HG03460 (cell line): Measurements from ENCODE around the gene RNASEH1.
"Not testable (repeated sequence)": the region's sequence is repeated elsewhere in the genome, so short reads cannot be mapped to it uniquely, and the experiment has no call there.

Source experiments
- ATAC-seq: cut with Tn5 transposase; IDR thresholded peaks from one replicate; pipeline ENCODE4 v1.9.1; 2021; ENCODE audit not compliant: unreplicated experiment

RNASEH1 gene

DNA sequence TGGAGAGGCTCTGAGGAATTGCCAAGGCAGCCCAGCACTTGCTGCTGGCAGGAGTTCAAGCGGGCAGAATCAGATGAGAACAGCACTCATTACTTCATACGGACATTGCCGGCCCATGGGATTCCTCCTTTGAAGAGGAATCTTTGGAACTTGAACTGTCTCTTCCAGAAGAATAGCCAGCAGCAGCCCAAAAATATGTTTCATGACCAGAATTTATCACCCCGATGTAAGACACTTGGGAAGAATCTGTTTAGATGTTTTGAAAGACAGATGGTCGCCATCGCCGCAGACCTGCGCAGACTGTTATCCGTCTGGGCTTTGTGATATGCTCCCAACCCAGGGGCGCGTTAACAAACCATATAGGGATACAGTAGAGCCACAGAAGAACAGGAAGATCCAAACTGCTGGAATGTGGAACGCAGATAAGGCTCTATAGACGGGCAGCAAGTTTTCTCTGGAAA, 35.1 kb downstream of the RNASEH1 start:
- ATAC-seq, result no peak

DNA sequence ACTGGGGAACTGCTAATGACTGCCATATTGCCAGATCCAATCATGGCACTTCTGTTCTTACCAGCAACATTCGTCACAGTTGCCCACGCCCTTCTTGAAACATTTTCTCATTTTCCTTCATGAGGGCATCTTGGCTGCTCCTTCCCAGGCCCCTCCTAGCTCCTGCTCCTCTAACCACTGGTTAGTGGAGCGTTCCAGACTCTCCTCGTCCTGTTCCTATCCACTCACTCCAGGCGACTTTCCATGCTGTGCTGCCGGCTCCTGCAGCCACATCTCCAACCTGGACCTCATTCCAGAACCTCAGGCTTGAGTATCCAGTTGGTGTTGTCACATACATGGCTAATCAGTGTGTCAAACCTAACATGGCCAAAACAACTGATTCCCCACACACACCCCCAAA, 37.5 kb downstream of the RNASEH1 start:
- no peak for ATAC-seq

DNA sequence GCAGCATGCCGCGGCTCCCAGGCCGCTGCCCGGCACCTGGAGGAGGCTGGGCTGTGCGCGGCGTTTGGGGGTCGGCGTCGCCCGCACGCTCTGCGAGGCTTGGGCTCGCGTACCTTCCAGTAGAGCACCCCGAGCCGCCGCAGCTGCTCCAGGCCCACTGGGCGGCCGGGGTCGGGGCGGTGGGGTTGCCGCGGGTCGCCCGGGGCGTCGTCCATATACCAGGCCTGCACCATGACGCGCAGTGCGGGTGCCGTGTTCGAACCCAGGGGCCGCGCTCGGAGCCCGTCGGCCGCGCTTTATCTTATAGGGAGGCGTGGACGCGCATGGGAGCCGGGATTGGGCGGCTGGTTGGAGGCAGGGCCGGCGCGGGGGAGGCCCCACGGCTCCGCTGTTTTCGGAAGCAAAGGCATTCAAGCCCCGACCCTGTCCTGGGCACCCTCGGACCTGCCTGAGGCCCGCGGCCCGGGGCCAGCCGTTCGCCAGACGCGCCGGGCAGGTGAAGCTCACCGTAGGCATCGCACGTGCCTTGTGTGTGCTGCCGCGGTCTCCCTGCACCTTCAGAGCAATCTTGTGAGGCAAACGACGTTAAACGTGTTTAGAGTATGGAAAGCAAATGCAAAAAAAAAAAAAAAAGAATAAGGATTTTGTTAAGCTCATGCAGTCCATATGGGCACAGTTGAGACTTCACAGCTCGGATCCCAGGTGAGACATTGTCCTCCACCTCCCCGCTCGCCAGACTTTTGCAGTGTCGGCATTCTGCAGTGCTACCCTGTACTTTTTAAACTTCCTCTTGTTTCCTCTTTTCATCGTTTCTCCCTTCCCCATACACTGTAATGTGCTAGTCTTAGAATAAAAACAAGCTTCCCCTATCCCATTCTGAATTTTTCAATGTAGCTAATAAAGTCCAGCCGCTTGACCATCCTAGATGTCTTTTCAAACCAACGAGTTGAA, 38.6 kb downstream of the RNASEH1 start, which contains the start of gene ADI1:
Gene ADI1 (minus strand): TSS at position 277 of the 951 bp plus-strand sequence. CDS start 44 bp downstream, at position 233.
- peak; percentile 53 for ATAC-seq

DNA sequence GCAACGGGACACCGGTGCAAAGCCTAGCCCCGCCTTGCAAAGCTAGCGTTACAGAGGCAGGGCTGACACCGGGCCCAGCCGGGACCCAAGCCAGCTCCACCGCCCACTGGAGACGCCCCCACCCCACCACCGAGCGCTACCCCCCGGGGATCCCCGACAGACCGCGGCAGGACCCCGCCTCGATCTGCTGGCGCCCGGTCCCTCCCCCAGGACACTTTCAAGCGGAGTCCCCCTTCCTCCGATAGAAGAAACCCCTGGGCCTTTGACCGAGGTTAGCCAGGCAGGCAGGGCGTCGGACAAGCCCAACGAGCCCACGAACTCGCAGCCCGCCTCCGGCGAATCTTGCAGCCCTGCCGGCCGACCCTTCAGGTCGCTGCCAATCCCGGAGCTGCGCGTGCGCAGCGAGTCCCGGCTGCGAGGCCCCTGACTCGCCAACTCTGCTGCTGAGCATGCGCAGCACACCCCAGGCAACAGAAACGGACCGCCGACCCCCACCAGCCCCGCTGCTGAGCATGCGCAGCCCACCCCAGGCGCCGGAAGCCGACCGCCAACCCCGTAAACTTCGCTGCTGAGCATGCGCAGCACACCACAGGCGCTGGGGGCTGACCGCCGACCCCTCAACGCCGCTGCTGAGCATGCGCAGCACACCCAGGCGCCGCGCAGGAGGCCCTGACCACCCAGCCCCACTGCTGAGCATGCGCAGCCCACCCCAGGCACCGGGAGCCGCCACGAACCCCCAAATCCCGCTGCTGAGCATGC, 39.5 kb downstream of the RNASEH1 start:
- peak; percentile 77 for ATAC-seq

DNA sequence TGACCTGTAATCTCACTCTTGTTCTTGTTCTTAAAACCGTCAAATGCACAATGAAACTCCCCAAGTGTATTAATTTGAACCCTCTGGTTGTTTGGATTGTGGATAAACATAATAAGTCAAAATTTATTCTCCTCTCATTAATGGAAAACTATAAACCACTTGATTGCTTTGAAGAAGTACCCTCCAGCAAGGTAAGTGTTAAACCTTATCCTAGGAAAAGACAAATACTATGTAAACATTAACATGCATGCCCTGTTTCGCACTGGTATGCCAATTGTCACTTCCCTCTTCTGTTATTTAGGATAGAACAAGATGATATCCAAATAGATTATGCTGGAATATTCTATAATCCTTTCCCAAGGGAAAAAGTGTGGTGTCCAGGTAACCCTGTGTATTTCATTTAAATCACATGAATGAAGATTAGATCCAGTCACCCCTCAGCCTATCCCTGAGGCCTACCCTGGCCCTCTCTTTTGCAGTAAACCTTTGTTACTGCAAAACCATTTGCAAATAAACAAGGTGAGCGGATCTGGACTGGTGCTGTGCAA, 40.1 kb downstream of the RNASEH1 start:
- ATAC-seq, result no peak

DNA sequence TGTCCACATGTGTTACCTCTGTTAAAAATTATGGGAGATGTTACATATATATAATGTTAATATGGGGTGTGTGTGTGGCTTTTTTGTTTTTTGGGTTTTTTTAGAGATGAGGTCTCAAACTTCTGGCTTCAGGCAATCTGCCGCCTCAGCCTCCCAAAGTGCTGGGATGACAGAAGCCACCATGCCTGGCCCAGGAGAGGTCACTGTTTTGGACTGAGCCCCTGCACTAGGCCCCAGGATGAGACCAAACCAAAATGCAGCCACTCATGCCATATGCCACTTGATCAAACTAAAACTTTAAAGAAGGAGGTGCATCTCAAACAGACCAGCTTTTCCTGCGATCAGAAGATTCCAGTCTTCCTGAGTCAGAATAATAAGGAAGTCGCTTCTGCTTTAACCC, 41.3 kb downstream of the RNASEH1 start:
- no peak for ATAC-seq

DNA sequence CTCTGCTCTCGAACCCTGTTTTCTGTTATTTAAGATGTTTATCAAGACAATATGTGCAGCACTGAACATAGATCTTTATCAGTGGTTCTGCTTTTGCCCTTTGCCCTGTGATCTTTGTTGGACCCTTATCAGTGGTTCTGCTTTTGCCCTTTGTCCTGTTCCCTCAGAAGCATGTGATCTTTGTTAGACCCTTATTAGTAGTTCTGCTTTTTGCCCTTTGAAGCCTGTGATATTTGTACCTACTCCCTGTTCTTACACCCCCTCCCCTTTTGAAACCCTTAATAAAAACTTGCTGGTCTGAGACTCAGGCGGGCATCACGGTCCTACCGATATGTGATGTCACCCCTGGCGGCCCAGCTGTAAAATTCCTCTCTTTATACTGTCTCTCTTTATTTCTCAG, 42.7 kb downstream of the RNASEH1 start:
- not testable (repeated sequence) for ATAC-seq

DNA sequence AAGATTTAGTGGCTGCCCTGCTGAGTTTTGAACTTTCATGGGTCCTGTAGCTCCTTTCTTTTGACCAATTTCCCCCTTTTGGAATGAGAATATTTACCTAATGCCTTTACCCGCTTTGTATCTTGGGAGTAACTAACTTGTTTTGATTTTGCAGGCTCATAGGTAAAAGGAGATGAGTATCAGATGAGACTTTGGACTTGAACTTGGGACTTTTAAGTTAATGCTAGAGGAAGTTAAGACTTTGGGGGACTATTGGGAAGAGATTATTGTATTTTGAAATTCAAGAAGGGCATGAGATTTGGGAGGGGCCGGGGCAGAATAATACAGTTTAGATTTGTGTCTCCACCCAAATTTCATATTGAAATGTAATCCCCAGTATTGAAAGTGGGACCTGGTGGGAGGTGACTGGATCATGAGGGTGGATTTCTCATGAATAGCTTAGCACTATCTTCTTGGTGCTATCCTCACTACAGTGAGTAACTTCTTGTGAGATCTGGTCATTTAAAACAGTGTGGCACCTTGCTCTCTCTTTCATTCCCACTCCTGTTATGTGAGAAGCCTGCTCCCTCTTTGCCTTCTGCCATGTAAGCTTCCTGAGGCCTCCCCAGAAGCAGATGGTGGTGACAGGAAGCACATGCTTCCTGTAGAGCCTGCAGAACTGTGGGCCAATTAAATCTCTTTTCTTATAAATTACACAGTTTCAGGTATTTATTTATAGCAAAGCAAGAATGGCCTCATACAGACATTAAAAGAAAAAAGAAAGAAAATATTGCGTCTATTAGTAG, 44.9 kb downstream of the RNASEH1 start:
- ATAC-seq, result no peak

DNA sequence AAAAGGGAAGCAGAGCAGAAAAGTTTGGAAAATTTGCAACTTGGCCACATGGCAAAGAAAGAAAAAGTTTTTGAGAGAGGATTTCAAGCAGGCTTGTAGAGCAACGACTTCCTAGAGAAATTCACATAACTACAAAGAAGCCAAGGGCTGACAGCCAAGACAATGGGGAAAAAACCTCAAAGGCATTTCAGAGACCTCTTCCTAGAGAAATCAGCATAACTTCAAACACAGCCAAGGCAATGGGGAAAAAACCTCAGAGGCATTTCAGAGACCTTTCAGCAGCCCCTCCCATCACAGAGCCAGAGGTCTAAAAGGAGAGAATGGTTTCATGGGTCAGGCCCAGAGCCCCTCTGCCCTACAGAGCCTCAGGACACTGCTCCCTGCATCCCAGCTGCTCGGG, 46.0 kb downstream of the RNASEH1 start:
- no peak for ATAC-seq

DNA sequence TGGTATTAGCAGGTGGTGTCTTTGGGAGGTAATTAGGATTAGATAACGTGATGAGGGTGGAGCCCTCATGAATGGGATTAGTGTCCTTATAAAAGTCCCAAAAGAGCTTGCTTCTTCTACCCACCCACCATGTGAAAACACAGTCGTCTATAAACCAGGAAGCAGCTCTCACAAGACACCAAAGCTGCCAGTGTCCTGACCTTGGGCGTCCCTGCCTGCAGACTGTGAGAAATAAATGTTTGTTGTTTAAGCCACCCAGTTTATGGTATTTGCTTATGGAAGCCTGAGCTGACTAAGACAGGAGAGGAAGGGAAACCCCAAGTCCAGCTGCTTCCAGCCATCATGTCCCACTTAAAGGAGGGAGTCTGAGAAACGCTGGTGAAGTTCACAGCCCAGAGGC, 52.4 kb downstream of the RNASEH1 start:
- no peak for ATAC-seq

DNA sequence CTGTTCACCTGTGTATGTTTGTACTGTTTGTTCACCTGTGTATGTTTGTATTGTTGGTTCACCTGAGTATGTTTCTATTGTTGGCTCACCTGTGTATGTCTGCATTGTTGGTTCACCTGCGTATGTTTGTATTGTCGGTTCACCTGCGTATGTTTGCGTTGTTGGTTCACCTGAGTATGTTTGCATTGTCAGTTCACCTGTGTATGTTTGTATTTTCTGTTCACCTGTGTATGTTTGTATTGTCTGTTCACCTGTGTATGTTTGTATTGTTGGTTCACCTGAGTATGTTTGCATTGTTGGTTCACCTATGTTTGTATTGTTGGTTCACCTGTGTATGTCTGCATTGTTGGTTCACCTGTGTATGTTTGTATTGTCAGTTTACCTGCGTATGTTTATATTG, 53.4 kb downstream of the RNASEH1 start:
- no peak for ATAC-seq

DNA sequence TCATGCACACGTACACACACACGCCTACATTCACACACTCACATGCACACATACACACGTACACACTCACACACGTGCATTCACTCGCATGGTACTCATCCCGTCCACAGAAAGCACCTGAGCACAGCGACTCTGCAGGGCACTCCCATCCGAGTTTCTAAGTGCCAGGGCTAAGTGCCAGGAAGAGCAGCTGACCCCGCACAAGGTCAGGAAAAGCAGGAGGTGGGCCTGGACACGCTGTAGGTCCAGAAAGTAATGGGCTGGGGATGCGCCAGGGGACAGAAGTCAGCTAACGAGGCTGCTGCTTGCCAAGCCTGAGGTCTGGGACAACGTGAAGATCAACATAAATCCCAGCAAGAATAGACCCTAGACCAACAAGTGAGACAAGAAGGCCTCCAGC, 54.6 kb downstream of the RNASEH1 start:
- ATAC-seq, result no peak

DNA sequence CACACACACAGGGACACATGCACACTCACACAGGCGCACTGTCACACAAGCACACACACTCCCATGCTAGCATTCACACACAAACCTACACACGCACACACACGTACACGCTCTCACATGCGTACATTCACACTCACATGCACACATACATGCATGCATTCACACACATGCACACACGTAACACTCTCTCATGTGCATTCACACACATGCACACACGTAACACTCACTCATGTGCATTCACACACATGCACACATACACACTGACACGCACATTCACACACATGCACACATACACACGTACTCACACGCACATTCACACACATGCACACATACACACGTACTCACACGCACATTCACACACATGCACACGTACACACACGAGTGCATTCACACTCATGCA, 55.1 kb downstream of the RNASEH1 start:
- no peak for ATAC-seq

DNA sequence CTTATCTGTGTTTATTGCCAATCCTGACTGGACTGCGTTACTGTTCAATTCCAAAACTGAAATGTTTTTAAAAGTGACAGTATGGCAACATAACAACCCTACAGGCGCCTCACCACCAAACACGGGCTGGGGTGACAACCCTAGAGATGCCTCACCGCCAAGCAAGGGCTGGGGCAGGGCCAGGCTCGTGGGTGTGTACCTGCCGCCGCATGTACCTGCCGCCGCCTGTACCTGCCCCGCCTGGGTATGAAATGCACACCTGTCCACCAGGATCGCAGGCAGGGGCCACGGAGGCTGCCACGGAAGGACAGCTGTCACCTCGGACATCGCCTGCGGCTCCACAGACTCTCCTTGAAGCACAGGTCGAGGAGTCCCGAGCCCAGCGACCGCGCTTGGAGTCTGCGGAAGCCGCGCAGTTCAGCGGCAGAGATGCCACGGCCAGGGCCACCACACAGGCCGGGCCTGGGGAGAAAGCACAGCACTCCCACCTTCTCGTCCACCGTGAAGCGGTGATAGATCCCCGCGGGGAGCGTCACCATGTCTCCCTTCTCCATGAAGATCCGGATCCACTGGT, 57.7 kb downstream of the RNASEH1 start:
- no peak for ATAC-seq

DNA sequence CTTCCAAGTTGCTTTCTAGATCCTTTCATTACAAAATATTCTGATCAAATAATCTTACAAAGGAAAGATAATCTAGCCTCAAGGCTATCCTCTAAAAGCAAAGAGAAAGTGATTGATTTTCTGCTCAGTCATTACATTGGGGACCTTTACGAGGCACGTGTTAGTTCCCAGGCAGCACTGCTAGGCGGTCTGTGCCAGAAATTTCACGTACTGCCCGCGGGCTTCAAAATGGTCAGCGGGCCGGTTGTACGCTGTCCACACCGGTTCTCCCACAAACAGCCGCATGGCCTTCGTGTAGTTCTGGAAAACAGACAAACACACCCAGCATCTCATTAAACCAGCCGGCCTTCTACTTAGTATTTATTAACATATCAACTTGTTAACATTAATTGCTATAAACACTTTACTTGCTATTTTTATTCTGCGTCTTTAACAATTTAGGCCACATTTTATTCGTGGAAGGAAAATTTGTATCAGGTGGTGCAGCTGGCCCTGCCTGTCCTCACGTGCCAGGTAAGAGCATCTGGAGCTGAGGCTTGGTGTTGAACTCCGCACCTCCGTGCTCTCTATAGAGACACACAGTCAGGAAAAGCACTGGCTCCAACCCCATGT, 59.2 kb downstream of the RNASEH1 start:
- no peak for ATAC-seq

DNA sequence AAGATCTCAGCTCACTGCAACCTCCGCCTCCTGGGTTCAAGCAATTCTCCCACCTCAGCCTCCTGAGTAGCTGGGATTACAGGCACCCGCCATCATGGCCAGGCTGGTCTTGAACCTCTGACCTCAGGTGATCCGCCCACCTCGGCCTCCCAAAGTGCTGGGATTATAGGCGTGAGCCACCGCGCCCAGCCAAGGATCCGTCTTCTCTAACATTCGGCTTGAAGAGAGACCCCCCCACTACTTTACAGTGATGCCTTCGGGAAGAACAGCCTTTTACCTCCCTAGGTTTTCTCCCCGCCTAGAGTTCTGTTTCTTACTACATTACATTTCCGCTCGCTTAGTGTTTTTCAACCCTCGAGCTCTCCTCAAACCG, 61.4 kb downstream of the RNASEH1 start:
- not testable (repeated sequence) for ATAC-seq
